GM23338 (cell line): ENCODE data around the gene RTL10. TPM values are rescaled to one million over a fixed set of nuclear protein-coding genes. Genes with fewer than 3 reads are reported as not detected.
"Not testable (repeated sequence)": the region's sequence is repeated elsewhere in the genome, so short reads cannot be mapped to it uniquely, and the experiment has no call there.

ENCODE experiments used
- ATAC-seq: fragments of 200-7000 bp; cut with Tn5 transposase; 3 replicates; pipeline ENCODE4 v1.9.1; 2020
- DNase-seq: peaks from one replicate; pipeline ENCODE4 v3.0.0-alpha.2; 2015; ENCODE audit warnings: low spot score
- H2AFZ ChIP-seq: fragments of 200-600 bp; sonication (generic); 2 replicates; pipeline ENCODE4 v1.8.0; 2016; ENCODE audit warnings: antibody characterized with exemption, mild to moderate bottlenecking, moderate library complexity
- H3F3A ChIP-seq: fragments of 200-600 bp; sonication (generic); replicated peaks from 2 replicates; pipeline ENCODE4 v1.8.0; 2017; ENCODE audit warnings: antibody characterized with exemption, mixed run types, low read depth
- H3K27ac ChIP-seq: fragments of 200-600 bp; sonication (generic); 2 replicates; pipeline ENCODE4 v1.6.1; 2016; ENCODE audit warnings: low read depth
- H3K27me3 ChIP-seq: fragments of 200-600 bp; sonication (generic); 2 replicates; pipeline ENCODE4 v1.8.0; 2016; ENCODE audit warnings: mild to moderate bottlenecking, mixed run types, moderate library complexity; ENCODE audit not compliant: insufficient read depth
- H3K36me3 ChIP-seq: fragments of 200-600 bp; sonication (generic); 2 replicates; pipeline ENCODE4 v1.8.0; 2016; ENCODE audit warnings: mild to moderate bottlenecking; ENCODE audit not compliant: insufficient read depth
- H3K4me1 ChIP-seq: fragments of 200-600 bp; sonication (generic); 2 replicates; pipeline ENCODE4 v1.8.0; 2016; ENCODE audit warnings: mild to moderate bottlenecking, moderate library complexity; ENCODE audit not compliant: insufficient read depth
- H3K4me2 ChIP-seq: fragments of 200-600 bp; sonication (generic); 2 replicates; pipeline ENCODE4 v1.7.1; 2017; ENCODE audit warnings: mixed run types
- H3K4me3 ChIP-seq: fragments of 200-600 bp; sonication (generic); 2 replicates; pipeline ENCODE4 v1.6.1; 2016; ENCODE audit warnings: mixed run types
- H3K79me2 ChIP-seq: fragments of 200-600 bp; sonication (generic); replicated peaks from 2 replicates; pipeline ENCODE4 v1.8.0; 2017; ENCODE audit warnings: mild to moderate bottlenecking; ENCODE audit not compliant: insufficient read depth
- H3K9me2 ChIP-seq: fragments of 200-600 bp; sonication (generic); 2 replicates; pipeline ENCODE4 v1.8.0; 2017; ENCODE audit not compliant: insufficient read depth
- H4K20me1 ChIP-seq: fragments of 200-600 bp; sonication (generic); replicated peaks from 2 replicates; pipeline ENCODE4 v1.8.0; 2017; ENCODE audit warnings: mild to moderate bottlenecking; ENCODE audit not compliant: insufficient read depth
- H3K27ac Mint-ChIP-seq: 2 replicates; pipeline ENCODE4 v1.8.0; 2020; ENCODE audit warnings: inconsistent platforms, mild to moderate bottlenecking, moderate library complexity, mixed read lengths
- H3K27me3 Mint-ChIP-seq: 3 replicates; pipeline ENCODE4 v1.8.0; 2022; ENCODE audit warnings: low read depth, mild to moderate bottlenecking, moderate library complexity, mixed read lengths, inconsistent platforms; ENCODE audit not compliant: insufficient read depth, poor library complexity
- H3K36me3 Mint-ChIP-seq: 3 replicates; pipeline ENCODE4 v1.8.0; 2021; ENCODE audit warnings: low read depth, mild to moderate bottlenecking, inconsistent platforms, moderate library complexity, mixed read lengths
- H3K4me1 Mint-ChIP-seq: 3 replicates; pipeline ENCODE4 v1.8.0; 2020; ENCODE audit warnings: mild to moderate bottlenecking, inconsistent platforms, mixed read lengths
- H3K4me3 Mint-ChIP-seq: 3 replicates; pipeline ENCODE4 v1.8.0; 2021; ENCODE audit warnings: moderate library complexity, mild to moderate bottlenecking, inconsistent platforms, mixed read lengths
- H3K9me3 Mint-ChIP-seq: 3 replicates; pipeline ENCODE4 v1.8.0; 2020; ENCODE audit warnings: moderate library complexity, mild to moderate bottlenecking, inconsistent platforms, mixed read lengths
- EZH2phosphoT487 ChIP-seq: fragments of 200-600 bp; sonication (generic); IDR thresholded peaks from one replicate; pipeline ENCODE4 v1.8.1; 2018; ENCODE audit warnings: antibody characterized with exemption; ENCODE audit not compliant: unreplicated experiment
- JUNB ChIP-seq: IDR thresholded peaks from one replicate; pipeline ENCODE4 v1.6.1; 2016; ENCODE audit warnings: antibody characterized with exemption; ENCODE audit not compliant: unreplicated experiment
- NANOG ChIP-seq: IDR thresholded peaks from 2 replicates; pipeline ENCODE4 v1.6.1; 2016; ENCODE audit warnings: antibody characterized with exemption, borderline replicate concordance
- REST ChIP-seq: IDR thresholded peaks from one replicate; pipeline ENCODE4 v1.6.1; 2018; ENCODE audit warnings: antibody characterized with exemption; ENCODE audit not compliant: unreplicated experiment
- ZNF114 ChIP-seq: fragments of 250-450 bp; sonication (Bioruptor Pico); IDR thresholded peaks from 2 replicates; pipeline ENCODE4 v1.5.0; 2020; ENCODE audit warnings: mild to moderate bottlenecking, moderate library complexity
- polyA plus RNA-seq: library from polyadenylated mRNA; unstranded; fragments of >200 nt; fragmentation: Nextera tagmentation; extraction: Ambion mirVana; gene quantifications from 2 replicates; pipeline ENCODE4 v1.2.1, GENCODE V29; 2016
- total RNA-seq: library from RNA; depleted of rRNA; stranded (reverse); fragments of >200 nt; shearing (Covaris generic); gene quantifications from 2 replicates; pipeline ENCODE4 v1.2.3, GENCODE V29; 2014
- TF ChIP-seq, protein P1 (sequence below): fragments of 250-450 bp; sonication (Bioruptor Pico); IDR thresholded peaks from 2 replicates; pipeline ENCODE4 v1.5.0; 2020; ENCODE audit warnings: mild to moderate bottlenecking, moderate library complexity

RTL10 gene
- total and polyA plus RNA-seq, 2 experiments from 2014 or later: 9.4 to 17.4 TPM

DNA sequence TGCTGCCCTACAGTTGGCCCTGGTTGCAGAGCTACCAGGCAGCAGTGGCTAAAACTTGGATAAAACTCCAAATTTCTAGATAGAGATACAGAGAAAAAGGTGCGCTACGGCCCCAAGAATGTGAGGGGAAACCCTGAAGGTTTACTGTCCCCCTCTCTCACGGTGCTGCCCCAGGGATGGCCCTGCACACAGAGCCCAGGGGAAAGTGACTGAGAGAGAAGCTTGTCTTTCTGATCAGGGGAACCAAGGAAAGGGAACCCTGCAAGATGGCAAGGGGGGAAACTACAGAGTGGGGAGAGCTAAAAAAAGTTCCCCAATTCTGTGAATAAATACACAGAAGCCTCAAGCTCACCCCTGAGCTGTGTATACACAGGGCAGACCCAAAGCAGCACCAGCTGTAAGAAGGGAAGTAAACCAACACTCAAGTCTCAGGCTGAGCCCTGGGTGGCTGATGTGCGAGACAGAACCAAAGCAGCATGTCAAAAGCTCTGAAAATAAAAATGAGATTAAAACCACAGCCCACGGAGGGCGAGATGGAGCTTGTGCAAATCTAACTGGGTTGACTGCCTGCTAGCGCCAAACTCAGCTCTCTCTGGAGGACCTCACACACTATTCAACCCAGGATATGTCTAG, 22.1 kb downstream of the RTL10 start:
- Mint-ChIP-seq H3K4me3 (no peak overlapping the region), H3K27ac (no peak overlapping the region), H3K27me3 (no peaks in the 10 kb centered on the region), H3K4me1 (no peaks in the 10 kb centered on the region), H3K9me3 (no peaks in the 10 kb centered on the region), H3K36me3 (no peaks in the 10 kb centered on the region)
- no peak for TF ChIP-seq EZH2phosphoT487
- TF ChIP-seq ZNF114 (CRISPR knock-in tag): no peak
- no peak for TF ChIP-seq NANOG
- no peak for TF ChIP-seq JUNB
- TF ChIP-seq, protein P1, sequence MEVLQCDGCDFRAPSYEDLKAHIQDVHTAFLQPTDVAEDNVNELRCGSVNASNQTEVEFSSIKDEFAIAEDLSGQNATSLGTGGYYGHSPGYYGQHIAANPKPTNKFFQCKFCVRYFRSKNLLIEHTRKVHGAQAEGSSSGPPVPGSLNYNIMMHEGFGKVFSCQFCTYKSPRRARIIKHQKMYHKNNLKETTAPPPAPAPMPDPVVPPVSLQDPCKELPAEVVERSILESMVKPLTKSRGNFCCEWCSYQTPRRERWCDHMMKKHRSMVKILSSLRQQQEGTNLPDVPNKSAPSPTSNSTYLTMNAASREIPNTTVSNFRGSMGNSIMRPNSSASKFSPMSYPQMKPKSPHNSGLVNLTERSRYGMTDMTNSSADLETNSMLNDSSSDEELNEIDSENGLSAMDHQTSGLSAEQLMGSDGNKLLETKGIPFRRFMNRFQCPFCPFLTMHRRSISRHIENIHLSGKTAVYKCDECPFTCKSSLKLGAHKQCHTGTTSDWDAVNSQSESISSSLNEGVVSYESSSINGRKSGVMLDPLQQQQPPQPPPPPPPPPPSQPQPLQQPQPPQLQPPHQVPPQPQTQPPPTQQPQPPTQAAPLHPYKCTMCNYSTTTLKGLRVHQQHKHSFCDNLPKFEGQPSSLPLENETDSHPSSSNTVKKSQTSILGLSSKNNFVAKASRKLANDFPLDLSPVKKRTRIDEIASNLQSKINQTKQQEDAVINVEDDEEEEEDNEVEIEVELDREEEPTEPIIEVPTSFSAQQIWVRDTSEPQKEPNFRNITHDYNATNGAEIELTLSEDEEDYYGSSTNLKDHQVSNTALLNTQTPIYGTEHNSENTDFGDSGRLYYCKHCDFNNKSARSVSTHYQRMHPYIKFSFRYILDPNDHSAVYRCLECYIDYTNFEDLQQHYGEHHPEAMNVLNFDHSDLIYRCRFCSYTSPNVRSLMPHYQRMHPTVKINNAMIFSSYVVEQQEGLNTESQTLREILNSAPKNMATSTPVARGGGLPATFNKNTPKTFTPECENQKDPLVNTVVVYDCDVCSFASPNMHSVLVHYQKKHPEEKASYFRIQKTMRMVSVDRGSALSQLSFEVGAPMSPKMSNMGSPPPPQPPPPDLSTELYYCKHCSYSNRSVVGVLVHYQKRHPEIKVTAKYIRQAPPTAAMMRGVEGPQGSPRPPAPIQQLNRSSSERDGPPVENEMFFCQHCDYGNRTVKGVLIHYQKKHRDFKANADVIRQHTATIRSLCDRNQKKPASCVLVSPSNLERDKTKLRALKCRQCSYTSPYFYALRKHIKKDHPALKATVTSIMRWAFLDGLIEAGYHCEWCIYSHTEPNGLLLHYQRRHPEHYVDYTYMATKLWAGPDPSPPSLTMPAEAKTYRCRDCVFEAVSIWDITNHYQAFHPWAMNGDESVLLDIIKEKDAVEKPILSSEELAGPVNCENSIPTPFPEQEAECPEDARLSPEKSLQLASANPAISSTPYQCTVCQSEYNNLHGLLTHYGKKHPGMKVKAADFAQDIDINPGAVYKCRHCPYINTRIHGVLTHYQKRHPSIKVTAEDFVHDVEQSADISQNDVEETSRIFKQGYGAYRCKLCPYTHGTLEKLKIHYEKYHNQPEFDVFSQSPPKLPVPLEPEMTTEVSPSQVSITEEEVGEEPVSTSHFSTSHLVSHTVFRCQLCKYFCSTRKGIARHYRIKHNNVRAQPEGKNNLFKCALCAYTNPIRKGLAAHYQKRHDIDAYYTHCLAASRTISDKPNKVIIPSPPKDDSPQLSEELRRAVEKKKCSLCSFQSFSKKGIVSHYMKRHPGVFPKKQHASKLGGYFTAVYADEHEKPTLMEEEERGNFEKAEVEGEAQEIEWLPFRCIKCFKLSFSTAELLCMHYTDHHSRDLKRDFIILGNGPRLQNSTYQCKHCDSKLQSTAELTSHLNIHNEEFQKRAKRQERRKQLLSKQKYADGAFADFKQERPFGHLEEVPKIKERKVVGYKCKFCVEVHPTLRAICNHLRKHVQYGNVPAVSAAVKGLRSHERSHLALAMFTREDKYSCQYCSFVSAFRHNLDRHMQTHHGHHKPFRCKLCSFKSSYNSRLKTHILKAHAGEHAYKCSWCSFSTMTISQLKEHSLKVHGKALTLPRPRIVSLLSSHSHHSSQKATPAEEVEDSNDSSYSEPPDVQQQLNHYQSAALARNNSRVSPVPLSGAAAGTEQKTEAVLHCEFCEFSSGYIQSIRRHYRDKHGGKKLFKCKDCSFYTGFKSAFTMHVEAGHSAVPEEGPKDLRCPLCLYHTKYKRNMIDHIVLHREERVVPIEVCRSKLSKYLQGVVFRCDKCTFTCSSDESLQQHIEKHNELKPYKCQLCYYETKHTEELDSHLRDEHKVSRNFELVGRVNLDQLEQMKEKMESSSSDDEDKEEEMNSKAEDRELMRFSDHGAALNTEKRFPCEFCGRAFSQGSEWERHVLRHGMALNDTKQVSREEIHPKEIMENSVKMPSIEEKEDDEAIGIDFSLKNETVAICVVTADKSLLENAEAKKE: no peak
- no peak for TF ChIP-seq REST
- Histone ChIP-seq H3K36me3 (no peaks in the 10 kb centered on the region), H3K79me2 (no peaks in the 10 kb centered on the region), H3K4me1 (no peaks in the 10 kb centered on the region), H3K27ac (no peak overlapping the region), H3K27me3 (no peaks in the 10 kb centered on the region), H2AFZ (no peak overlapping the region), H3K4me2 (no peak overlapping the region), H3F3A (no peaks in the 10 kb centered on the region), H4K20me1 (no peaks in the 10 kb centered on the region; the same call in 1 of the 2 replicates), H3K4me3 (no peak overlapping the region), H3K9me2 (no peaks in the 10 kb centered on the region)
- no peak for DNase-seq
- no peak for ATAC-seq

GRCh38 chr22:19831979-19832378, 22.7 kb downstream of the RTL10 start:
- not testable (repeated sequence) for H4K20me1 ChIP-seq, H2AFZ ChIP-seq, H3K4me2 ChIP-seq, H3K4me3 Mint-ChIP-seq, H3F3A ChIP-seq, ATAC-seq, H3K27me3 Mint-ChIP-seq, H3K27ac ChIP-seq, H3K4me1 Mint-ChIP-seq, H3K27ac Mint-ChIP-seq, DNase-seq, H3K9me3 Mint-ChIP-seq, H3K36me3 Mint-ChIP-seq, H3K36me3 ChIP-seq, H3K79me2 ChIP-seq, H3K4me3 ChIP-seq, H3K4me1 ChIP-seq, H3K27me3 ChIP-seq, H3K9me2 ChIP-seq
